ENCODE results near the gene DICER1. TPM values are rescaled to one million over a fixed set of nuclear protein-coding genes. Genes with fewer than 3 reads are reported as not detected.
A peak's percentile ranks its signal among the peaks of the same experiment; 100 is the strongest.
"Not testable (repeated sequence)": the region's sequence is repeated elsewhere in the genome, so short reads cannot be mapped to it uniquely, and the experiment has no call there.

DICER1 gene, protein sequence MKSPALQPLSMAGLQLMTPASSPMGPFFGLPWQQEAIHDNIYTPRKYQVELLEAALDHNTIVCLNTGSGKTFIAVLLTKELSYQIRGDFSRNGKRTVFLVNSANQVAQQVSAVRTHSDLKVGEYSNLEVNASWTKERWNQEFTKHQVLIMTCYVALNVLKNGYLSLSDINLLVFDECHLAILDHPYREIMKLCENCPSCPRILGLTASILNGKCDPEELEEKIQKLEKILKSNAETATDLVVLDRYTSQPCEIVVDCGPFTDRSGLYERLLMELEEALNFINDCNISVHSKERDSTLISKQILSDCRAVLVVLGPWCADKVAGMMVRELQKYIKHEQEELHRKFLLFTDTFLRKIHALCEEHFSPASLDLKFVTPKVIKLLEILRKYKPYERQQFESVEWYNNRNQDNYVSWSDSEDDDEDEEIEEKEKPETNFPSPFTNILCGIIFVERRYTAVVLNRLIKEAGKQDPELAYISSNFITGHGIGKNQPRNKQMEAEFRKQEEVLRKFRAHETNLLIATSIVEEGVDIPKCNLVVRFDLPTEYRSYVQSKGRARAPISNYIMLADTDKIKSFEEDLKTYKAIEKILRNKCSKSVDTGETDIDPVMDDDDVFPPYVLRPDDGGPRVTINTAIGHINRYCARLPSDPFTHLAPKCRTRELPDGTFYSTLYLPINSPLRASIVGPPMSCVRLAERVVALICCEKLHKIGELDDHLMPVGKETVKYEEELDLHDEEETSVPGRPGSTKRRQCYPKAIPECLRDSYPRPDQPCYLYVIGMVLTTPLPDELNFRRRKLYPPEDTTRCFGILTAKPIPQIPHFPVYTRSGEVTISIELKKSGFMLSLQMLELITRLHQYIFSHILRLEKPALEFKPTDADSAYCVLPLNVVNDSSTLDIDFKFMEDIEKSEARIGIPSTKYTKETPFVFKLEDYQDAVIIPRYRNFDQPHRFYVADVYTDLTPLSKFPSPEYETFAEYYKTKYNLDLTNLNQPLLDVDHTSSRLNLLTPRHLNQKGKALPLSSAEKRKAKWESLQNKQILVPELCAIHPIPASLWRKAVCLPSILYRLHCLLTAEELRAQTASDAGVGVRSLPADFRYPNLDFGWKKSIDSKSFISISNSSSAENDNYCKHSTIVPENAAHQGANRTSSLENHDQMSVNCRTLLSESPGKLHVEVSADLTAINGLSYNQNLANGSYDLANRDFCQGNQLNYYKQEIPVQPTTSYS (N-terminal part only)
- 100 to 1,000 TPM in 1 of 4 donors, 10 to 100 TPM in 3; 81.6 to 103 (median 88.8) TPM for total RNA-seq

- Histone ChIP-seq H3K9me3 (no peaks in the 10 kb centered on the region), H3K36me3 (no peaks in the 10 kb centered on the region), H3K4me1 (peaks cover 0 to 3% of the 10 kb centered on the region in 2 donors), H3K4me3 (peak within 1 kb of the TSS; percentile 52 to 88), H3K27ac (peak within 1 kb of the TSS; percentile 94 to 95), H3K27me3 (no peaks in the 10 kb centered on the region)
- TF ChIP-seq CTCF (IDR thresholded peaks at IDR 0.05) (no peak), POLR2A (IDR thresholded peaks at IDR 0.05) (peak; percentile 53 to 66)
- intact Hi-C loops (cut with DNase I; ENCODE audit: low total_unique reads) = no loop called here
- peak; percentile 97 to 98 for DNase-seq
These were observed at the start of gene DICER1 for GRCh38 chr14:95157327-95158189. Gene DICER1, minus strand, starts transcription at chr14:95157529. Its CDS starts 24,071 bp downstream, at chr14:95133458.

DNA sequence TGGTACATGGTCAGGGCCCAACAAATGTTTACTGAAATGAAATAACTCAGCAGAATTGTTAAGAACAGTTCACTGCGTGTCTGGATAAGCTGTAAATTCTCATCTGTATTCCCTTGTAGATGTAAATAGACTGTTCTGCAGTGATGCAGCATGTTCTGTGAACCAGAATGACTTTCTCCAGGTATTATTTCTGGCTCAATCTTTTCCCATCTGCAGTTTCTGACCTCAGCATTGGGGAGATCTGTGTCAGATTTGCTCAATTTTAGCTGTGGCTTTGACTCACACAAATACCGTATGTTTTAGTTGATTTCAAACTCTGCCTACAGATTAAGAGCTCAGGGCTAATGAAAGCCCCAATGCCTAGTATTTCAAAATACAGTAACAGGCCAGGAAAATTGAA is 49.2 kb upstream of the DICER1 start:
- TF ChIP-seq POLR2A (IDR thresholded peaks at IDR 0.05) (no peak), CTCF (IDR thresholded peaks at IDR 0.05) (no peak)
- H3K27ac ChIP-seq = no peak overlapping the region

DNA sequence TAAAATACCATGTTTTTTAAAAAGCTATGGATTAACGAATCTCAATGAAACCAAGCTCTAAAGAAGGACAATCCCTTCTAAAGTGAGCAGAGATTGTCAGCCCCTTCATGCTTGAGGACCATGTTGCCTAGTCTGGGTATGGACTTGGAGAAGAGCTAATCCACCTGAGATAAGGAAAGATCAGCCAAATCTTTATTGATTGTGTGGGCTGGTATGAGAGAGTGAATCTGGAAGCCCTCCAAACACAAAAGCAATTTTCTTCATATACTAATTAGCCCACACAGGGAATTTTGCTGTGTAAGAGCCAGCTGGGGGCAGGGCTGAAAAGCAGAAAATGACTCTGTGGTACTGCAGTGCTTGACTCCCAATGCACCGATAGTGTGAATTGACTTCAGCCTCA is 47.4 kb upstream of the DICER1 start:
- no peaks in the 10 kb centered on the region for H3K27me3 ChIP-seq
- H3K27ac ChIP-seq = no peak overlapping the region
- H3K4me3 ChIP-seq = no peak overlapping the region
- no peaks in the 10 kb centered on the region for H3K36me3 ChIP-seq
- no peaks in the 10 kb centered on the region for H3K9me3 ChIP-seq
- DNase-seq = no peak
- no peak for TF ChIP-seq POLR2A (IDR thresholded peaks at IDR 0.05)
- TF ChIP-seq CTCF (IDR thresholded peaks at IDR 0.05) = no peak
- no peaks in the 10 kb centered on the region for H3K4me1 ChIP-seq
- intact Hi-C loops (cut with DNase I; ENCODE audit: low total_unique reads) = no loop called here

More for the DNA sequence above, 49.2 kb upstream of the DICER1 start:
- Histone ChIP-seq H3K4me3 (no peak overlapping the region), H3K27me3 (no peaks in the 10 kb centered on the region), H3K9me3 (no peaks in the 10 kb centered on the region), H3K36me3 (no peaks in the 10 kb centered on the region), H3K4me1 (no peaks in the 10 kb centered on the region)
- intact Hi-C loops (cut with DNase I; ENCODE audit: low total_unique reads) = no loop called here
- DNase-seq = no peak

GRCh38 chr14:95201745-95202144 is 44.4 kb upstream of the DICER1 start:
- intact Hi-C loops (cut with DNase I; ENCODE audit: low total_unique reads); H3K27me3 ChIP-seq; DNase-seq; H3K36me3 ChIP-seq; H3K27ac ChIP-seq; H3K4me3 ChIP-seq; H3K4me1 ChIP-seq; H3K9me3 ChIP-seq: not testable (repeated sequence)

DNA sequence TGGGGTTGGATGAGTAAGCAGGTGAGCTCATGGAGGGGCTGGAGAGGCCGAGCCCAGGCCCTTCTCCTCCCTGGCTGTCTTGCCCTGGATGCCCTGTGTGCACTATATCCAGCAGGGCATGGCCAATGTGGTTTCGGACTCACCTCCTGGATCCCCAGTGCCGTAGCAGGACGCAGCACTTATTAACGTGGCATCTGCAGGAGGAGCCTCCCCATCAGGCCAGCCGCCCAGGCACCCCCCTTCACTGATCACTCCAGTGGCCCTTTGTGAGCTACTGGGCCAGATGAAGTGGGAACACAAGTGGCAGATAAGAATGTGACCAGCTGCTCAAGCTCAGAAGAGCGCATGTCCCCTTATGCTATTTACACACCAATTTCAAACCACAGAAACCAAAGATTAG is 43.1 kb upstream of the DICER1 start:
- no peak overlapping the region for H3K4me3 ChIP-seq
- TF ChIP-seq POLR2A (IDR thresholded peaks at IDR 0.05) (no peak), CTCF (IDR thresholded peaks at IDR 0.05) (no peak)
- H3K27me3 ChIP-seq = no peaks in the 10 kb centered on the region
- H3K27ac ChIP-seq = no peak overlapping the region
- intact Hi-C loops (cut with DNase I; ENCODE audit: low total_unique reads) = no loop called here
- no peaks in the 10 kb centered on the region for H3K4me1 ChIP-seq
- no peaks in the 10 kb centered on the region for H3K36me3 ChIP-seq
- no peak for DNase-seq
- H3K9me3 ChIP-seq = no peaks in the 10 kb centered on the region
